ENCODE results near the gene LCP1. TPM values are rescaled to one million over a fixed set of nuclear protein-coding genes. Genes with fewer than 3 reads are reported as not detected.

Gene LCP1
- polyA plus RNA-seq, 1 donor (not counting 4 experiments of a cell fraction or from before 2014, with no cell fraction given) = 2.5 TPM

GRCh38 chr13:46076827-46077226, 105.2 kb downstream of the LCP1 start:
- H3K4me3 ChIP-seq (ENCODE audit: control insufficient read depth in 2 of 3, extremely low read depth in 1 of 3, insufficient read depth in 2 of 3, low read depth in 1 of 3, low read length in 3 of 3) = no peak overlapping the region
- DNase-seq (ENCODE audit: low read depth, low spot score) (no peak), FAIRE-seq (no peak)
- dilution Hi-C loops (cut with MboI; ENCODE audit: extremely low pct_ligation_motif_present, low sequenced_read_pairs) = no loop called here
- no peaks in the 10 kb centered on the region for H3K9me3 ChIP-seq (ENCODE audit: control insufficient read depth, low read depth, low read length)
- H3K36me3 ChIP-seq (ENCODE audit: control insufficient read depth in 2 of 2, extremely low read depth in 1 of 2, insufficient read depth in 2 of 2, low read length in 2 of 2) = no peaks in the 10 kb centered on the region
- no peak overlapping the region for H2AFZ ChIP-seq (ENCODE audit: control insufficient read depth, low read length)
- no peaks in the 10 kb centered on the region for H3K9me1 ChIP-seq (ENCODE audit: control insufficient read depth, extremely low read depth, insufficient read depth, low read length)
- H3K9ac ChIP-seq (ENCODE audit: control insufficient read depth, extremely low read depth, insufficient read depth, low read length) = no peak overlapping the region
- H3K79me2 ChIP-seq (ENCODE audit: control insufficient read depth, insufficient read depth, low read length) = no peaks in the 10 kb centered on the region
- H3K27me3 ChIP-seq (ENCODE audit: control insufficient read depth, extremely low read depth, insufficient read depth, low read length) = no peaks in the 10 kb centered on the region
- H3K4me1 ChIP-seq (ENCODE audit: control insufficient read depth, extremely low read depth, insufficient read depth, low read length) = no peaks in the 10 kb centered on the region
- H3K27ac ChIP-seq (ENCODE audit: control insufficient read depth, insufficient read depth, low read length) = no peak overlapping the region
- H3K4me2 ChIP-seq (ENCODE audit: control insufficient read depth, extremely low read depth, insufficient read depth, low read depth, low read length) = no peak overlapping the region
- TF ChIP-seq, protein P1, sequence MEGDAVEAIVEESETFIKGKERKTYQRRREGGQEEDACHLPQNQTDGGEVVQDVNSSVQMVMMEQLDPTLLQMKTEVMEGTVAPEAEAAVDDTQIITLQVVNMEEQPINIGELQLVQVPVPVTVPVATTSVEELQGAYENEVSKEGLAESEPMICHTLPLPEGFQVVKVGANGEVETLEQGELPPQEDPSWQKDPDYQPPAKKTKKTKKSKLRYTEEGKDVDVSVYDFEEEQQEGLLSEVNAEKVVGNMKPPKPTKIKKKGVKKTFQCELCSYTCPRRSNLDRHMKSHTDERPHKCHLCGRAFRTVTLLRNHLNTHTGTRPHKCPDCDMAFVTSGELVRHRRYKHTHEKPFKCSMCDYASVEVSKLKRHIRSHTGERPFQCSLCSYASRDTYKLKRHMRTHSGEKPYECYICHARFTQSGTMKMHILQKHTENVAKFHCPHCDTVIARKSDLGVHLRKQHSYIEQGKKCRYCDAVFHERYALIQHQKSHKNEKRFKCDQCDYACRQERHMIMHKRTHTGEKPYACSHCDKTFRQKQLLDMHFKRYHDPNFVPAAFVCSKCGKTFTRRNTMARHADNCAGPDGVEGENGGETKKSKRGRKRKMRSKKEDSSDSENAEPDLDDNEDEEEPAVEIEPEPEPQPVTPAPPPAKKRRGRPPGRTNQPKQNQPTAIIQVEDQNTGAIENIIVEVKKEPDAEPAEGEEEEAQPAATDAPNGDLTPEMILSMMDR (optimal IDR thresholded peaks at IDR 0.05 in 1 of 3, IDR thresholded peaks at IDR 0.05 in 1 of 3, conservative IDR thresholded peaks at IDR 0.05 in 1 of 3; ENCODE audit: extremely low read depth in 1 of 3, insufficient read depth in 2 of 3, low read length in 3 of 3) = no peak
- TF ChIP-seq EZH2 (IDR thresholded peaks at IDR 0.05; ENCODE audit: low read length) = no peak
- H4K20me1 ChIP-seq (ENCODE audit: control insufficient read depth, extremely low read depth, insufficient read depth, low read length) = no peaks in the 10 kb centered on the region

Small RNA genes lying within 50 kb of the gene (small RNA-seq; reads per million reads assigned to genes)
- 0 reads per million in 3 experiments for gene RN7SL288P (ENCODE audit: insufficient read length in 3 of 3, low read depth in 3 of 3, low replicate concordance in 1 of 3)

Other genes with a start within 250 kb of the LCP1 start
- gene ZC3H13, start 129.4 kb downstream of the LCP1 start, polyA plus RNA-seq = 4.8 to 10.6 TPM (median 6.1 TPM) in 3 replicates
- gene CPB2, start 77.1 kb downstream of the LCP1 start, polyA plus RNA-seq = 0.06 to 0.26 TPM (median 0.08 TPM) in 3 replicates
- gene LRRC63, start 29.8 kb upstream of the LCP1 start, polyA plus RNA-seq = 0.02 to 0.05 TPM in 2 of 3 replicates, not detected in the other
- 0.05 to 0.16 TPM (median 0.12 TPM) in 3 replicates for gene RUBCNL, start 205.1 kb upstream of the LCP1 start, polyA plus RNA-seq